HUDEP-2 (cell line): Measurements from ENCODE around the gene CFAP58.

Experiments used
- DNase-seq, 76 experiments: peaks; one replicate each; lab custom pipeline; 2025; ENCODE audit not compliant: unreplicated experiment in 76 of 76; lab: John Stamatoyannopoulos, UW

Gene CFAP58

GRCh38 chr10:104472957-104473745 lies 119.5 kb downstream of the CFAP58 start:
- no peak for DNase-seq

GRCh38 chr10:104478380-104478779 lies 124.7 kb downstream of the CFAP58 start:
- no peak for DNase-seq

- no peak for DNase-seq
Measured at GRCh38 chr10:104479906-104480593, 126.4 kb downstream of the CFAP58 start.

GRCh38 chr10:104480797-104481196 lies 127.2 kb downstream of the CFAP58 start:
- no peak for DNase-seq

GRCh38 chr10:104483582-104483981 lies 129.9 kb downstream of the CFAP58 start:
- peak in 1 of 76 experiments; percentile 2 for DNase-seq

- no peak for DNase-seq
Measured at GRCh38 chr10:104485632-104486031, 132.0 kb downstream of the CFAP58 start.

GRCh38 chr10:104486803-104487202 lies 133.2 kb downstream of the CFAP58 start:
- DNase-seq = no peak

- no peak for DNase-seq
Measured at GRCh38 chr10:104487794-104488438, 134.3 kb downstream of the CFAP58 start.

GRCh38 chr10:104488439-104488832 lies 134.8 kb downstream of the CFAP58 start:
- no peak for DNase-seq

- DNase-seq = no peak
Measured at GRCh38 chr10:104492329-104492940, 138.8 kb downstream of the CFAP58 start.

- DNase-seq = no peak
Measured at GRCh38 chr10:104498347-104499081, 144.9 kb downstream of the CFAP58 start.

- DNase-seq = no peak
Measured at GRCh38 chr10:104501449-104501848, 147.8 kb downstream of the CFAP58 start.

GRCh38 chr10:104501864-104502579 lies 148.4 kb downstream of the CFAP58 start:
- peak in 1 of 76 experiments; percentile 2 for DNase-seq

- DNase-seq = no peak
Measured at GRCh38 chr10:104502907-104503306, 149.3 kb downstream of the CFAP58 start.
